ENCODE data around the gene TMEM132C.

The TMEM132C gene

DNA sequence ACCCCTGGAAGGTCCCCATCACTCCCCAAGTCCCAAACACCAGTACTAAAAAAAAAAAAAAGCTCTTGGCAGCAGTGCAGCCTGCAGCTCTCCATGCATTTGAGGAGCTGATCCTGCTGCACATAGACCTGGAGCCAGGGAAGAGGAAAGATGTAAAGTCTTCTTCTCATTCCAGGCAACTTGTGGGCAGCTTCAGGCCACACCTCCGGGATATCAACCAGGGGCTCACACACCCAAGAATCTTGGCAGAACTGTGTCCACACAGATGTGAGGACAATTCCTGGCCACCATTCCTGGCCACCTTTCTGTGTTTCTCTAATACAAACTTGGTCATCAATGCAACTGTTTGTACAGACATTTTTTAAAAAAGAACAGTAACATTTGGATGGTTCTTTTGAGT lies 72.7 kb downstream of the TMEM132C start:
- no peak for DNase-seq

DNA sequence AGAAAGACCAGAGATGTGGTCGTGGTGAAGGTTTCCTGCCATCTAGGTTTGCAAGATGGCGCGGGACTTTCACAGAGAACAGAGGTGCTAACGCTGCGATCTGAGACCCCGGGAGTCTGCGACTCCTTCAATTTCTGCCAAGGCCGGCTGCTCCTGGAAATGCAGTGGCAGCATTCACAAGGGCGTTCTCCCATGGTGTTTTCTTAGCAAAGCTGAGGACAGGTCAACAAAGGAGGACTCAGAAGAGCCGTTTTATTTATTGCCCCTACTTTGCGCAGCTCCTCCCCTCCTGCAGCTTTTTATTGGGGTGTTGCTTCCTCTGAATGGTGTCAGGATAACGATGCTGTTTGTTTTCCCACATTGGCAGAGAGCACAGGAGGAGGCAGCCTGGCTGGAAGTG lies 86.3 kb downstream of the TMEM132C start:
- DNase-seq: no peak

GRCh38 chr12:128356547-128356946 lies 89.6 kb downstream of the TMEM132C start:
- no peak for DNase-seq

DNA sequence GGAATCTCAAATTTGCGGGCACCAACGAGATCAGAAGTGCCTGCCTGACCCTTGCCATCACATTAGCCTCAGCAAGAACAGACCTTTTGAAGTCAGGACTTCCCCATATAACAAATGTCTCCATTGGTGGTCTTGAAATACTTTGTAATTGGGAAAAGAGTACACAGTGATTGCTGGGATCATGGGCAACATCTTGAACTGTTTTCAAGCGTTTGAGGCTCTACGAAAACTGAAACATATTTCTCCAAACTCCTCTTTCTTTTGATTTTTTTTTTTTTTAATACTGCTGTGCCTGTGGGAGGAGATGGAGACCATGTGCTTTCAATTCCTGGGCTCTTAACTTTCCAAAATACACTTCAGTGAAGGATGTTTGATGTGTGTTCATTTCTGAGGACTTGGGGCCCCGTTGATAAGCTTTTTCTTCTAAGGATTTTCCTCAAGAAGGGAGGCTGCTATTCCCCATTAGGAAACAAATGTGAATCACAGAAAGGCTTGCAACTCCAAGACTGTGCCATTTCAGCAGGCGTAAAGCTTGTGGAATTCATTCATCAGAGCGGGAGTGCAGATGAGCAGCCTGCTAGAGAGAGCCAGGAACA lies 94.5 kb downstream of the TMEM132C start:
- no peak for DNase-seq

DNA sequence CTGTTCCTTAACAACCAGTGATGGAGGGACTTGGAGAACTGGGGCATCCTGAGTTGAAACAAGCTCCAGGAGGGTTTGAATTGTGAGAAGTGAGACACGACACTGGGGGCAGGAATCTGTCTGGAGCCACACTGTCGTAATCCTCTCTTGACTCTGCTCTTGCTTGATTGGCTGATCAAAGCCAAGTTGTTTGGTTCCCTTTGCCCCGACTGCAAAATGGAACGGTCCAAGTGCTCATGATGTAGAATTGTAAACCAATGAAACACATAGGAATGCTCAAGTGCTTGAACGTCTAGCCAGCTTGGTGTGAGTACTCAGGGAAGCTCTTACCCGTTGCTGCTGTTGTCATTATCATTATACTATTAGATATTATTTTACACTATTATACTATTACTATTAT lies 98.1 kb downstream of the TMEM132C start:
- no peak for DNase-seq

DNA sequence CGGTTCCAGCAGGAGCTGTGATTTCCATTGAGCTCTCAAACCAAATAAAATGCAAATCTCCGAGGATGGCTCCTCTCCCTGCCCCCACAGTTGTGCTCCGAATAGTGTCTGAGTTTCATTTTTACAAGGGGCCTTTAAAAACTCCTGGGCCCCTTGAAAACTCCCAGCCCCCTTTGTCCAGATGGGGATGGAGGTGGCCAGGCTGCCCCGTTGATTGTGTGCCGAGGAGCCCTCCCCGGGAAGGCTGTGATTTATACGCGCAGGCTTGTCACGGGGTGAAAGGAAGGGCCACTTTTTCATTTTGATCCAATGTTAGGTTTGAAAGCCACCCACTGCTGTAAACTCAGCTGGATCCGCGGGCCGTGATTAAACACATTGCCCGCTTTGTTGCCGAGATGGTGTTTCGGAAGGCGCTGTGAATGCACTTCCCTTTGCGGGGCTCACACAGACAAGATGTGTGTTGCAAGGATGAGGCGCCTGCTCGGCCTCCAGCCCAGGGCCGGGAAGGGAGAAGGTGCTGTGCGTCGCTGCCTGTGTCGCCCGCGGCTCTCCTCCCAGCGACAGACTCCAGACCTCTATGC lies 98.8 kb downstream of the TMEM132C start:
- peak; percentile 53 for DNase-seq

DNA sequence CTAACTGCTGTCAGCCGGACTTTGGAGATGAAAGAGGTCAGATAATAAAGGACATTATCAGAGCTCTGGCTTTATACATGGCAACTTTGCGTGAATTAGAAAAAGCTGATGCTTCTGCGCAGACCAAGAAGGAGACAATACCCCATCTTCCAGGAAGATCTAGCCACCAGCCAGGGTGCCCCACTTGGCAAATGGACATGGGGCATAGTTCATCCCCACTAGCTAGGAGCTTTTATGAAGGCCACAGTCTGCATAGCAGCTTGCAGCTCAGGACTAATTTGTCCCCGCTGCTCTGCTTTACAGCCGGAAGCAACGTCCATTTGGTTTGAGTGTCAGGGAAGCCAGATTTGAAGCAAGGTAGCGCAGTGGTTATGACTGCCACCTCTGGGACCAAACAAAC lies 101.0 kb downstream of the TMEM132C start:
- DNase-seq: no peak

DNA sequence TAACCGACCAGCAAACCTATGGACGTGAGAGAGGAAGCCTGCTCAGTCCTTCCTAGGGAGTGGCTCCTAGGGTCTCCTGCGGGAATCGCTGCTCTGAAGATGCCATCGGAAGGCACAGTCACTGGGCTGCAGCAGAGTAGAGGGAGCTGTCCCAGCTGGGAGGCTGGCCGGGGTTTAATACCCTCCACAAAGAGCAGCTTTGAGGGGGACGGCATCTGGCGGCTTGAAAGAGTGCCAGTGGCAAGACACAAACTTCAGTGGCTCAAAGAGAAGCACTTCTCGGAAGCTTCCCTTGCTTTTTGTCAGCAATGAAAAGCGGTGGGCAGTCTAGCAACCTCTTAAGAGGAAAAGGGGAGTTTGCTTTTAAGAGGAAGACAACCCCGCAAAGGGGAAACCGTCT lies 114.6 kb downstream of the TMEM132C start:
- DNase-seq: peak; percentile 70

GRCh38 chr12:128381946-128382345 lies 115.0 kb downstream of the TMEM132C start:
- DNase-seq: peak; percentile 66

DNA sequence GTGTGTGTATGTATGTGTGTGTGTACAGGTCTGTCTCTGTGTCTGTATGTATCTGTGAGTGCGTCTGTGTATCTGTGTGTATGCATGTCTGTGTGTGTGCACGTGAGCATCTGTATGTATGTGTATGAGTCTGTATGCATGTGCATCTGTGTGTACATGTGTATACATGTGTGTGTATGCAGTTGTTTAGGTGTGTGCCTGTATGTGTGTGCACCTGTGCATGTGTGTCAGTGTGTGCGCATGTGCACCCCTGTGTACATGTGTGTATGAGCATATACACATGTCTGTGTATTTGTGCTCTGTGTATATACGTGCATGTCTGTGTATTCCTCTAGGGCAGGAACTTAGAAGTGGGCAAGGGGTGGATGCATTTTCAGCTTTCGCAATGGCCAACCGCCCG lies 116.0 kb downstream of the TMEM132C start:
- no peak for DNase-seq

GRCh38 chr12:128383357-128383937 lies 116.5 kb downstream of the TMEM132C start:
- no peak for DNase-seq

DNA sequence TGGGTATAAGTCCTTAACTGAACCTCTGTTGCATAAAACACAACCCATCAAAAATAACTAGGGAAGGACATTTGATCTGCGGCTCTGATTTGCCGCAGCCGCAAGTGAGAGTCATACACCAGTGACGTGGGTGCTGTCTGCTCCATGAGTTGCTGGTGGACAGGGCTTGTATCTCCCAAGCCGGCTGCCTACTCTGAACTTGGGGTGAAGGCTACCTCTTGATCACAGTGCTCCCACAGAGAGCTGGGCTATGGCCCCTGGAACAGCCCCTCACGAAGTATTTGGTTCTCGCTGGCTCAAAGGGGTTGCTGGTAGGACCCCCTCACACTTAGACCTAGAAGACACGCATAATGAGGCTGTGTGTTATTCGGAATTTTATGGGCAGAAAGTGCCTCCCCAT lies 118.8 kb downstream of the TMEM132C start:
- no peak for DNase-seq

- peak; percentile 26 for DNase-seq
Measured at GRCh38 chr12:128387811-128388422, 120.9 kb downstream of the TMEM132C start.

- DNase-seq: no peak
Measured at GRCh38 chr12:128388461-128389000, 121.6 kb downstream of the TMEM132C start.

GRCh38 chr12:128393346-128393745 lies 126.4 kb downstream of the TMEM132C start:
- DNase-seq: no peak

- DNase-seq: no peak
Measured at GRCh38 chr12:128394137-128394536, 127.2 kb downstream of the TMEM132C start.

DNA sequence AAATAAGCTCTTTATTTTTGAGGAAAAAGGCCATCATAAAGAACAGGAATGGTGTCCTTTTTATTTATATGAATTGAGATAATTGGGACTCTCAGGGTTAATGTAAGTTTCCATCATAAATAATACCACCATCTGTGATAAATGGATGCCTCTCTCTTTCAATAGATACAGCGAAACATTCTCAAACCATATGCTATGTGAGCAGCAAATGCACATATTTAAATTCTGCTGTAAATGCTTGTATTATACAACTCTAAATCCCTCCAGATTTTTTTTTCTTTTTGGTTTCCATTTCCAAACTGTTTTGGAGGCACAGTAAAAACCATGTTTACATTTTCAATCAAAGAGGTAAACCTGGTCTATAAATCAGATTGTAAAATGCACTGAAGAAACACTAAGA lies 132.3 kb downstream of the TMEM132C start:
- no peak for DNase-seq

GRCh38 chr12:128402486-128403243 lies 135.7 kb downstream of the TMEM132C start:
- DNase-seq: no peak

DNA sequence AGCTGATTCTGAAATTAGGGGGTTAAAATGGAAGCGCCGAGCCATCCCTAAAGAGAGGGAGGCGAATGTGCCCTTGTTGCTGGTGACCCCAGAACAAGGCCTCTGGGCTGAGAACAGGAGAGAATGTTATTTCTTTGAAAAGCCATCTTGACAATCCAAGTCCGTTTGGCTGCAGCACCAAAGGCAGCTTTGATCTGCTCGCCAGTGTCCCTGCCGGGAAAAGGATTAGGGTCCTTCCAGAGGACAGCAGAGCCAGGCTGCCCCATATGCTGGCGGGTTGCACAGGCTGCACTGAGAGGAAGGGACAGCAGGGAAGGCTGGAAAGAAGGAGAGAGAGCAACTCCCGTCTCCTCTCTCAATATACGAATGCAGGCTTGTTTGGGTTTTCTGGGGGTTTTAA lies 141.7 kb downstream of the TMEM132C start:
- no peak for DNase-seq

GRCh38 chr12:128415036-128415560 lies 148.1 kb downstream of the TMEM132C start:
- no peak for DNase-seq

GRCh38 chr12:128418944-128419343 lies 152.0 kb downstream of the TMEM132C start:
- DNase-seq: no peak

- DNase-seq: no peak
Measured at GRCh38 chr12:128420163-128420562, 153.2 kb downstream of the TMEM132C start.

DNA sequence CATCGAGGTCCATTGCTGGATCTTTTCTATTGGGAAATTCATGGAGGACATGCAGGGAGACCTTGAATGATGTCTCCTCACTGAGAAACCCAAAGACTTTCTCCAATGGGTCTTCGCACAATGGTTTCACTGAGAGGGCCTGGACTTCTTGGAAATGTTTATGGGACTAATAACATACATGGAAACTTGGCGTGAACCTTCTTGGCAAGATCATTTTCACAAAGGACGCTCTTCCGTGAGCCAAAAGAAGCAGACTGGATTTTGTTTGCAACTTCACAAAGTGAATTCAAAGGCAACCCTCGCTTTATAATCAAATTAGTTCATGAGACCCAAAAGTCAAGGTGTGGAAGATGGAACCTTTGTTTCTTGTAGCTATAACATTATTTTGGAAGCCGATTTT lies 154.4 kb downstream of the TMEM132C start:
- DNase-seq: no peak
